ENCODE measurements around the gene SLC2A5. TPM values are rescaled to one million over a fixed set of nuclear protein-coding genes. Genes with fewer than 3 reads are reported as not detected.

SLC2A5 gene
- total and polyA plus RNA-seq, 2 donors (not counting 3 experiments of a cell fraction or from before 2014, with no cell fraction given) = not detected

DNA sequence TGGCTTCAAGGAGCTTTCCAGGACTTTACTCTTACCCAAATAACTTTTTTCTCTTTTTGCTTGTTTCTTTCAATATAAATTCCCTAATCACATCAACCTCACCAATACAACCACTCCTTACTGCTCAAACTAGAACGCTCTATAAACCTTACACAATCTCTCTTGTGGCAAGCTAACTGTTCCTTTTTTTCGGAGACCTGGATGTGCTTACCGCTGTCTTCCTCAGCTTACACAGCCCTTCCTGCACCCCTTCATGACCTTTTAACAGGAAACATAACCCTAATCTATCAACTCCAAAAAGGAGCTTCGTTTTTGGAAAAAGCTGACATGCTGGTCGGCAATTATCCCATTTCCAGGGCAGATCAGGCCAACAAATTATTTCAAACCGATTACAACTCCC lies 24.1 kb upstream of the SLC2A5 start:
- H3K36me3 ChIP-seq (ENCODE audit: control insufficient read depth in 2 of 2, extremely low read depth in 1 of 2, insufficient read depth in 2 of 2, low read length in 2 of 2) = no peaks in the 10 kb centered on the region
- H3K9me1 ChIP-seq (replicated peaks; ENCODE audit: control insufficient read depth, extremely low read depth, insufficient read depth, low read length) = no peaks in the 10 kb centered on the region
- DNase-seq (ENCODE audit: low read depth, low spot score) = no peak
- dilution Hi-C loops (cut with MboI; ENCODE audit: extremely low pct_ligation_motif_present, low sequenced_read_pairs) = no loop called here
- H3K27me3 ChIP-seq (ENCODE audit: control insufficient read depth in 2 of 2, insufficient read depth in 2 of 2, low read length in 2 of 2) = peaks cover 21 to 25% of the 10 kb centered on the region in 2 experiments
- CTCF ChIA-PET = interaction anchor here (0.6 to 1.3 kb wide), 3 partner anchors 30 to 142 kb away, joined by 3 to 5 read pairs (median 3); no protein-coding TSS in a partner anchor
- FAIRE-seq = no peak
- no peaks in the 10 kb centered on the region for H3K4me1 ChIP-seq (ENCODE audit: control insufficient read depth, extremely low read depth, insufficient read depth, low read length)
- TF ChIP-seq JUN (IDR thresholded peaks at IDR 0.05; ENCODE audit: borderline replicate concordance, insufficient read depth, insufficient read length, low read depth) (no peak), EZH2 (IDR thresholded peaks at IDR 0.05; ENCODE audit: borderline replicate concordance, low read depth, low read length, severe bottlenecking) (no peak), POLR2A (IDR thresholded peaks at IDR 0.05; ENCODE audit: low read depth, low read length) (no peak), MYC (IDR thresholded peaks at IDR 0.05; ENCODE audit: low read depth, low read length) (no peak), MAX (IDR thresholded peaks at IDR 0.05; ENCODE audit: insufficient read depth, insufficient read length) (no peak), CTCF (IDR thresholded peaks at IDR 0.05; ENCODE audit: extremely low read depth in 1 of 2, insufficient read depth in 1 of 2, low read depth in 1 of 2, low read length in 2 of 2) (no peak), POLR2AphosphoS5 (IDR thresholded peaks at IDR 0.05; ENCODE audit: insufficient read depth, low read depth, low read length) (no peak), FOS (IDR thresholded peaks at IDR 0.05; ENCODE audit: borderline replicate concordance, insufficient read depth, low read length) (no peak), GATA2 (IDR thresholded peaks at IDR 0.05; ENCODE audit: insufficient read depth, insufficient read length, low read depth, low read length) (no peak)
- H3K9me3 ChIP-seq (replicated peaks; ENCODE audit: control insufficient read depth, insufficient read depth, low read length) = no peaks in the 10 kb centered on the region
- H3K79me2 ChIP-seq (ENCODE audit: control insufficient read depth, insufficient read depth, low read length) = no peaks in the 10 kb centered on the region
- H3K9ac ChIP-seq (replicated peaks; ENCODE audit: extremely low read depth, insufficient read depth, low read length) = no peak overlapping the region
- H3K4me2 ChIP-seq (ENCODE audit: insufficient read depth, low read length) = no peak overlapping the region
- BruUV-seq (replicated peaks) = no TSS peak
- H2AFZ ChIP-seq (ENCODE audit: low read depth, low read length) = no peak overlapping the region
- POLR2A ChIA-PET = no interaction called here
- no peak overlapping the region for H3K27ac ChIP-seq (ENCODE audit: insufficient read depth, low read depth, low read length)
- H4K20me1 ChIP-seq (replicated peaks; ENCODE audit: control insufficient read depth, extremely low read depth, insufficient read depth, low read length) = no peaks in the 10 kb centered on the region
- intact Hi-C loops (cut with micrococcal nuclease) = no loop called here
- no peak overlapping the region for H3K4me3 ChIP-seq (replicated peaks in 1 of 3; ENCODE audit: insufficient read depth in 1 of 3, low read depth in 1 of 3, low read length in 3 of 3)

Measured in endothelial cell of umbilical vein (primary cell).